HG03460 (cell line): ENCODE results near the gene PKM.

Experiments
- ATAC-seq: cut with Tn5 transposase; IDR thresholded peaks from one replicate; pipeline ENCODE4 v1.9.1; 2021; ENCODE audit not compliant: unreplicated experiment

Gene PKM

GRCh38 chr15:72202302-72202701, 28.7 kb downstream of the PKM start:
- no peak for ATAC-seq

GRCh38 chr15:72201391-72201921, 29.5 kb downstream of the PKM start:
- ATAC-seq = no peak

GRCh38 chr15:72200395-72201237, 30.4 kb downstream of the PKM start:
- ATAC-seq = no peak

GRCh38 chr15:72199721-72200212, 31.2 kb downstream of the PKM start:
- ATAC-seq = no peak

- no peak for ATAC-seq
Observed at GRCh38 chr15:72199205-72199515, 31.8 kb downstream of the PKM start.

- ATAC-seq = no peak
Observed at GRCh38 chr15:72198356-72199204, 32.4 kb downstream of the PKM start.

GRCh38 chr15:72197460-72198355, 33.3 kb downstream of the PKM start, which contains the start of gene GRAMD2A:
GRAMD2A (minus strand) TSS chr15:72197787.
- no peak for ATAC-seq

GRCh38 chr15:72197041-72197459, 33.9 kb downstream of the PKM start:
- ATAC-seq = no peak

- no peak for ATAC-seq
Observed at GRCh38 chr15:72196409-72197040, 34.5 kb downstream of the PKM start.

GRCh38 chr15:72195101-72195511, 35.9 kb downstream of the PKM start:
- ATAC-seq = no peak

GRCh38 chr15:72193836-72194396, 37.1 kb downstream of the PKM start:
- ATAC-seq = no peak

- no peak for ATAC-seq
Observed at GRCh38 chr15:72192416-72192815, 38.6 kb downstream of the PKM start.

- no peak for ATAC-seq
Observed at GRCh38 chr15:72189250-72189902, 41.6 kb downstream of the PKM start.

- ATAC-seq = no peak
Observed at GRCh38 chr15:72184165-72184811, 46.7 kb downstream of the PKM start.

- ATAC-seq = no peak
Observed at GRCh38 chr15:72183781-72184164, 47.2 kb downstream of the PKM start.

- no peak for ATAC-seq
Observed at GRCh38 chr15:72182673-72183072, 48.3 kb downstream of the PKM start.

GRCh38 chr15:72182244-72182643, 48.7 kb downstream of the PKM start:
- no peak for ATAC-seq

GRCh38 chr15:72180761-72181324, 50.1 kb downstream of the PKM start:
- ATAC-seq = no peak
